H1 (cell line): ENCODE results near the gene IRGC. TPM values are rescaled to one million over a fixed set of nuclear protein-coding genes. Genes with fewer than 3 reads are reported as not detected.

ENCODE experiments used
- CTCF ChIA-PET: fragments of 300-600 bp; sonication (Branson Sonifier 250); formaldehyde crosslinking; loops from one replicate; lab custom pipeline; 2021; ENCODE audit not compliant: partially characterized antibody; lab: Charles Lee
- POLR2A ChIA-PET: fragments of 300-600 bp; sonication (Branson Sonifier 250); formaldehyde crosslinking; loops from one replicate; lab custom pipeline; 2021; ENCODE audit warnings: inconsistent platforms; ENCODE audit not compliant: partially characterized antibody; lab: Charles Lee
- DNase-seq, 2 experiments: peaks; one replicate each; pipeline versions ENCODE4 v3.0.0 to v3.0.0-alpha.2; 2010 to 2022; ENCODE audit warnings: low spot score in 2 of 2, low read depth in 1 of 2, mixed read lengths in 1 of 2
- FAIRE-seq: peaks from 2 replicates; lab custom pipeline; 2011; peaks lifted over from hg19 to GRCh38; lab: Jason Lieb, UNC
- H2AFZ ChIP-seq: 2 replicates; pipeline ENCODE4 v1.8.1; 2012; ENCODE audit warnings: low read length, inconsistent platforms
- H2AK5ac ChIP-seq: 2 replicates; pipeline ENCODE4 v1.6.1; 2013; ENCODE audit warnings: low read depth, low read length
- H2BK120ac ChIP-seq: replicated peaks from 2 replicates; pipeline ENCODE3; 2013; ENCODE audit warnings: low read depth, low read length, inconsistent platforms
- H2BK12ac ChIP-seq: 2 replicates; pipeline ENCODE4 v1.6.1; 2013; ENCODE audit warnings: low read depth, low read length
- H2BK15ac ChIP-seq: 2 replicates; pipeline ENCODE4 v1.6.1; 2013; ENCODE audit warnings: low read length
- H2BK20ac ChIP-seq: 2 replicates; pipeline ENCODE4 v1.6.1; 2013; ENCODE audit warnings: low read length
- H2BK5ac ChIP-seq: 2 replicates; pipeline ENCODE4 v1.6.1; 2013; ENCODE audit warnings: low read depth, low read length
- H3K14ac ChIP-seq: 2 replicates; pipeline ENCODE4 v1.6.1; 2013; ENCODE audit warnings: inconsistent platforms; ENCODE audit not compliant: insufficient read length
- H3K18ac ChIP-seq: 2 replicates; pipeline ENCODE4 v1.6.1; 2013; ENCODE audit warnings: low read length; ENCODE audit errors: extremely low read depth
- H3K23ac ChIP-seq: 2 replicates; pipeline ENCODE4 v1.6.1; 2013; ENCODE audit warnings: inconsistent platforms; ENCODE audit not compliant: insufficient read length
- H3K23me2 ChIP-seq: 2 replicates; pipeline ENCODE4 v1.6.1; 2013; ENCODE audit warnings: low read depth, low read length
- H3K27ac ChIP-seq: 2 replicates; pipeline ENCODE4 v1.6.1; 2011; ENCODE audit warnings: low read depth, low read length, inconsistent platforms
- H3K27me3 ChIP-seq, 4 experiments: replicated peaks in 1 of 4; 1 replicate in 1 of 4; 2 replicates in 3 of 4; pipeline versions ENCODE4 v1.6.1 to v1.8.1; 2011 to 2013; ENCODE audit warnings: low read length in 3 of 4, mild to moderate bottlenecking in 3 of 4, inconsistent platforms in 2 of 4, mixed read lengths in 2 of 4, moderate library complexity in 1 of 4; ENCODE audit not compliant: control insufficient read depth in 3 of 4, insufficient read depth in 3 of 4; ENCODE audit errors: extremely low read depth in 1 of 4
- H3K36me3 ChIP-seq, 4 experiments: 2 replicates each; pipeline versions ENCODE4 v1.6.1 to v1.8.1; 2011 to 2013; ENCODE audit warnings: mild to moderate bottlenecking in 4 of 4, low read length in 3 of 4, moderate library complexity in 2 of 4, control low read depth in 1 of 4, inconsistent platforms in 1 of 4; ENCODE audit not compliant: insufficient read depth in 4 of 4, control insufficient read depth in 2 of 4
- H3K4ac ChIP-seq: replicated peaks from 2 replicates; pipeline ENCODE3; 2013; ENCODE audit warnings: low read length, low read depth, mixed read lengths, inconsistent platforms; ENCODE audit not compliant: insufficient read length
- H3K4me1 ChIP-seq, 4 experiments: replicated peaks in 1 of 4; 1 replicate in 1 of 4; 2 replicates in 3 of 4; pipeline versions ENCODE4 v1.6.1 to v1.8.1; 2011 to 2013; ENCODE audit warnings: low read length in 3 of 4, inconsistent platforms in 2 of 4, mixed read lengths in 1 of 4; ENCODE audit not compliant: insufficient read depth in 4 of 4, control insufficient read depth in 3 of 4
- H3K4me2 ChIP-seq, 2 experiments: 2 replicates each; pipeline versions ENCODE4 v1.6.1 to v1.8.1; 2011 to 2013; ENCODE audit warnings: low read depth in 2 of 2, low read length in 2 of 2, control low read depth in 1 of 2, inconsistent platforms in 1 of 2, mild to moderate bottlenecking in 1 of 2; ENCODE audit not compliant: insufficient read depth in 1 of 2
- H3K4me3 ChIP-seq, 4 experiments: fragments of 200-600, 300-600 bp in 1 of 4; sonication (generic), shearing (Covaris generic), sonication (Bioruptor Twin) in 1 of 4; 2 replicates each; pipeline versions ENCODE4 v1.5.1 to v1.8.1; 2011 to 2016; ENCODE audit warnings: low read length in 4 of 4, low read depth in 3 of 4, control low read depth in 2 of 4, inconsistent platforms in 2 of 4, mild to moderate bottlenecking in 2 of 4, mixed read lengths in 1 of 4, moderate library complexity in 1 of 4; ENCODE audit not compliant: insufficient read depth in 2 of 4; ENCODE audit errors: extremely low read depth in 1 of 4
- H3K56ac ChIP-seq: replicated peaks from 2 replicates; pipeline ENCODE3; 2013; ENCODE audit warnings: low read depth, mild to moderate bottlenecking, mixed read lengths, low read length, inconsistent platforms; ENCODE audit not compliant: insufficient read length
- H3K79me1 ChIP-seq: 2 replicates; pipeline ENCODE4 v1.6.1; 2013; ENCODE audit warnings: low read depth, low read length, control low read depth
- H3K79me2 ChIP-seq, 2 experiments: 2 replicates each; pipeline versions ENCODE4 v1.6.1 to v1.8.1; 2012 to 2013; ENCODE audit warnings: low read length in 2 of 2, mild to moderate bottlenecking in 2 of 2, inconsistent platforms in 1 of 2; ENCODE audit not compliant: insufficient read depth in 2 of 2, control insufficient read depth in 1 of 2
- H3K9ac ChIP-seq, 4 experiments: replicated peaks in 1 of 4; 1 replicate in 1 of 4; 2 replicates in 3 of 4; pipeline versions ENCODE4 v1.6.1 to v1.8.1; 2011 to 2013; ENCODE audit warnings: low read depth in 3 of 4, low read length in 3 of 4, control low read depth in 2 of 4, mild to moderate bottlenecking in 2 of 4, moderate library complexity in 2 of 4, inconsistent platforms in 1 of 4; ENCODE audit errors: extremely low read depth in 1 of 4
- H3K9me3 ChIP-seq, 2 experiments: 2 replicates each; pipeline versions ENCODE4 v1.6.1 to v1.8.1; 2012 to 2013; ENCODE audit warnings: mild to moderate bottlenecking in 2 of 2, moderate library complexity in 2 of 2, control low read depth in 1 of 2, inconsistent platforms in 1 of 2, low read depth in 1 of 2, low read length in 1 of 2, mixed read lengths in 1 of 2; ENCODE audit not compliant: insufficient read depth in 2 of 2
- H4K20me1 ChIP-seq, 2 experiments: replicated peaks in 1 of 2; 2 replicates each; pipeline versions ENCODE3 to v1.8.1; 2011 to 2013; ENCODE audit warnings: inconsistent platforms in 2 of 2, low read length in 2 of 2, mild to moderate bottlenecking in 1 of 2; ENCODE audit not compliant: insufficient read depth in 2 of 2, control insufficient read depth in 1 of 2
- H4K5ac ChIP-seq: 2 replicates; pipeline ENCODE4 v1.6.1; 2013; ENCODE audit warnings: low read length, low read depth, mixed read lengths, inconsistent platforms; ENCODE audit not compliant: insufficient read length
- H4K8ac ChIP-seq: 2 replicates; pipeline ENCODE4 v1.8.0; 2013; ENCODE audit warnings: mild to moderate bottlenecking, moderate library complexity, low read length, inconsistent platforms; ENCODE audit not compliant: insufficient read depth; ENCODE audit errors: extremely low read depth
- H4K91ac ChIP-seq: replicated peaks from 2 replicates; pipeline ENCODE3; 2013; ENCODE audit warnings: low read length, mixed read lengths, inconsistent platforms; ENCODE audit not compliant: insufficient read length
- CBX5 ChIP-seq: fragments of 300-800, 300-1000 bp; sonication (generic); IDR thresholded peaks from 2 replicates; pipeline ENCODE4 v1.7.1; 2016; ENCODE audit warnings: antibody characterized with exemption, low read length, low read depth
- CBX8 ChIP-seq: fragments of 300-800, 300-1000 bp; sonication (generic); IDR thresholded peaks from 2 replicates; pipeline ENCODE4 v1.7.1; 2016; ENCODE audit warnings: low read depth, low read length, borderline replicate concordance
- EP300 ChIP-seq, 2 experiments: IDR thresholded peaks; 1 replicate in 1 of 2; 2 replicates in 1 of 2; pipeline ENCODE4 v1.6.1; 2011 to 2012; ENCODE audit warnings: low read depth in 2 of 2, low read length in 2 of 2, mild to moderate bottlenecking in 2 of 2, borderline replicate concordance in 1 of 2, inconsistent platforms in 1 of 2, moderate library complexity in 1 of 2
- JUND ChIP-seq: IDR thresholded peaks from 2 replicates; pipeline ENCODE4 v1.6.1; 2011; ENCODE audit warnings: mild to moderate bottlenecking, improper control_type of control experiment, low read length
- KDM1A ChIP-seq: fragments of 200-600, 300-600 bp; sonication (generic); IDR thresholded peaks from 2 replicates; pipeline ENCODE4 v1.7.1; 2016; ENCODE audit warnings: mild to moderate bottlenecking, low read length, borderline replicate concordance
- KDM4A ChIP-seq: IDR thresholded peaks from one replicate; pipeline ENCODE4 v1.7.1; 2012; ENCODE audit warnings: low read depth, mild to moderate bottlenecking, moderate library complexity, low read length, inconsistent platforms; ENCODE audit not compliant: severe bottlenecking
- POU5F1 ChIP-seq: IDR thresholded peaks from 2 replicates; pipeline ENCODE4 v1.6.1; 2011; ENCODE audit warnings: low read depth, mild to moderate bottlenecking, low read length, moderate library complexity
- RXRA ChIP-seq: IDR thresholded peaks from 2 replicates; pipeline ENCODE4 v1.6.1; 2011; ENCODE audit warnings: low read depth, mild to moderate bottlenecking, low read length, moderate library complexity; ENCODE audit not compliant: insufficient read depth
- SIX5 ChIP-seq: IDR thresholded peaks from 2 replicates; pipeline ENCODE4 v1.6.1; 2011; ENCODE audit warnings: mild to moderate bottlenecking, low read depth, low read length
- WGBS, 2 experiments: shearing (Covaris generic) in 1 of 2; methylation state at CpG; one replicate each; pipeline versions ENCODE4 v1.1.6 to v1.1.7; 2013 to 2015; ENCODE audit warnings: low lambda C conversion rate in 2 of 2, mixed read lengths in 2 of 2, inconsistent platforms in 1 of 2, low coverage in 1 of 2, missing lambda C conversion rate in 1 of 2; ENCODE audit not compliant: insufficient replicate concordance in 2 of 2, insufficient coverage in 1 of 2, insufficient read length in 1 of 2; ENCODE audit errors: extremely low coverage in 1 of 2, missing lambda C conversion rate in 1 of 2; 5-methylcytosine and 5-hydroxymethylcytosine counted together
- polyA plus RNA-seq, 7 experiments: library from polyadenylated mRNA; depleted of rRNA in 3 of 7; stranded (reverse) in 5 of 7; unstranded in 2 of 7; fragments of >200 nt in 5 of 7; fragments of 200-250 nt in 2 of 7; gene quantifications; 1 replicate in 5 of 7; 2 replicates in 1 of 7; 4 replicates in 1 of 7; pipeline versions ENCODE4 v1.2.1 to v1.2.3, GENCODE V29; 2011 to 2013; ENCODE audit warnings: missing spikeins in 2 of 7, mixed read lengths in 2 of 7
- total RNA-seq: library from RNA; stranded (reverse); fragmentation: NEBNext Ultra II Directional; extraction: Animal tissue kit (Norgen Biotek cat#: 25700); gene quantifications from 2 replicates; pipeline ENCODE4 v1.2.1, GENCODE V29; 2021
- TF ChIP-seq, protein P1 (sequence below), 3 experiments: IDR thresholded peaks; 1 replicate in 2 of 3; 2 replicates in 1 of 3; pipeline versions ENCODE4 v1.5.1 to v1.6.1; 2011; ENCODE audit warnings: low read length in 3 of 3, mild to moderate bottlenecking in 3 of 3, inconsistent platforms in 2 of 3, low read depth in 1 of 3, moderate library complexity in 1 of 3; ENCODE audit not compliant: insufficient read depth in 1 of 3; ENCODE audit errors: control extremely low read depth in 1 of 3
- TF ChIP-seq, protein P2 (sequence below): IDR thresholded peaks from 2 replicates; pipeline ENCODE4 v1.6.1; 2012; ENCODE audit warnings: inconsistent platforms

Gene IRGC
- total and polyA plus RNA-seq, 2 of the 8 experiments (the other 6 are each of a cell fraction or from before 2014, with no cell fraction given) = not detected

GRCh38 chr19:43674596-43674995 lies 41.3 kb upstream of the IRGC start:
- H3K9ac ChIP-seq = no peak overlapping the region; a peak in 1 of 7 replicates
- H3K36me3 ChIP-seq = no peaks in the 10 kb centered on the region
- FAIRE-seq (no peak), DNase-seq (no peak)
- H3K79me1 ChIP-seq = no peaks in the 10 kb centered on the region
- H3K14ac ChIP-seq = no peak overlapping the region
- H2AFZ ChIP-seq = no peak overlapping the region
- no peak overlapping the region for H2BK5ac ChIP-seq
- no peak overlapping the region for H2BK20ac ChIP-seq
- no peak overlapping the region for H3K4me2 ChIP-seq
- no peak overlapping the region for H2AK5ac ChIP-seq
- H3K79me2 ChIP-seq = no peaks in the 10 kb centered on the region
- no peak overlapping the region for H2BK15ac ChIP-seq
- H2BK120ac ChIP-seq = no peak overlapping the region
- peaks cover 0 to 11% (median 8%) of the 10 kb centered on the region in 4 experiments for H3K4me1 ChIP-seq
- ChIA-PET POLR2A (no interaction called here), CTCF (interaction anchor here (0.6 to 1.2 kb wide), 2 partner anchors 51 to 490 kb away, joined by 3 read pairs; partner anchors contain the start of gene ZNF226)
- no peak overlapping the region for H3K18ac ChIP-seq
- no peak overlapping the region for H3K23ac ChIP-seq
- no peak overlapping the region for H3K4ac ChIP-seq
- H3K4me3 ChIP-seq = no peak overlapping the region
- no peak overlapping the region for H4K91ac ChIP-seq
- H4K5ac ChIP-seq = no peak overlapping the region
- peaks cover 0 to 6% (median 2%) of the 10 kb centered on the region in 4 experiments; a peak in 2 of 7 replicates for H3K27me3 ChIP-seq
- H3K23me2 ChIP-seq = peaks cover 9% of the 10 kb centered on the region; the same call in 1 of the 2 replicates
- H4K20me1 ChIP-seq = peaks cover 0 to 2% of the 10 kb centered on the region in 2 experiments
- no peak overlapping the region for H3K56ac ChIP-seq
- no peak overlapping the region for H3K27ac ChIP-seq
- no peak overlapping the region for H2BK12ac ChIP-seq
- 95% methylated on average over 3 of the region's 3 CpGs; no CpG with 5 or more reads in 1 of the 2 experiments for WGBS, 2 experiments
- H3K9me3 ChIP-seq = no peaks in the 10 kb centered on the region
- no peak overlapping the region for H4K8ac ChIP-seq
- TF ChIP-seq KDM1A (no peak), EP300 (IDR thresholded peaks at IDR 0.05; ENCODE audit: borderline replicate concordance in 1 of 2, low read depth in 2 of 2, low read length in 2 of 2) (no peak), CBX8 (no peak), SIX5 (no peak), CBX5 (no peak), POU5F1 (no peak), JUND (no peak), KDM4A (no peak), RXRA (no peak)
- TF ChIP-seq, protein P1, sequence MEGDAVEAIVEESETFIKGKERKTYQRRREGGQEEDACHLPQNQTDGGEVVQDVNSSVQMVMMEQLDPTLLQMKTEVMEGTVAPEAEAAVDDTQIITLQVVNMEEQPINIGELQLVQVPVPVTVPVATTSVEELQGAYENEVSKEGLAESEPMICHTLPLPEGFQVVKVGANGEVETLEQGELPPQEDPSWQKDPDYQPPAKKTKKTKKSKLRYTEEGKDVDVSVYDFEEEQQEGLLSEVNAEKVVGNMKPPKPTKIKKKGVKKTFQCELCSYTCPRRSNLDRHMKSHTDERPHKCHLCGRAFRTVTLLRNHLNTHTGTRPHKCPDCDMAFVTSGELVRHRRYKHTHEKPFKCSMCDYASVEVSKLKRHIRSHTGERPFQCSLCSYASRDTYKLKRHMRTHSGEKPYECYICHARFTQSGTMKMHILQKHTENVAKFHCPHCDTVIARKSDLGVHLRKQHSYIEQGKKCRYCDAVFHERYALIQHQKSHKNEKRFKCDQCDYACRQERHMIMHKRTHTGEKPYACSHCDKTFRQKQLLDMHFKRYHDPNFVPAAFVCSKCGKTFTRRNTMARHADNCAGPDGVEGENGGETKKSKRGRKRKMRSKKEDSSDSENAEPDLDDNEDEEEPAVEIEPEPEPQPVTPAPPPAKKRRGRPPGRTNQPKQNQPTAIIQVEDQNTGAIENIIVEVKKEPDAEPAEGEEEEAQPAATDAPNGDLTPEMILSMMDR (IDR thresholded peaks at IDR 0.05; ENCODE audit: control extremely low read depth in 1 of 3, insufficient read depth in 1 of 3, low read depth in 1 of 3, low read length in 3 of 3) = no peak
- TF ChIP-seq, protein P2, sequence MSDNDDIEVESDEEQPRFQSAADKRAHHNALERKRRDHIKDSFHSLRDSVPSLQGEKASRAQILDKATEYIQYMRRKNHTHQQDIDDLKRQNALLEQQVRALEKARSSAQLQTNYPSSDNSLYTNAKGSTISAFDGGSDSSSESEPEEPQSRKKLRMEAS = no peak
